HCT116 (cell line): ENCODE results near the gene PDP2. TPM values are rescaled to one million over a fixed set of nuclear protein-coding genes. Genes with fewer than 3 reads are reported as not detected.

Source experiments
- ATAC-seq: fragments of 200-7000 bp; cut with Tn5 transposase; 2 replicates; pipeline ENCODE4 v1.9.1; 2020; ENCODE audit warnings: mild to moderate bottlenecking, moderate library complexity
- BruUV-seq: library from RNA; stranded (reverse); fragments of 400-500 nt; replicated peaks from 2 replicates; lab custom pipeline; 2021; lab: Mats Ljungman, UMichigan
- CTCF ChIA-PET: fragments of 300-600 bp; sonication (Branson Sonifier 250); formaldehyde crosslinking; loops from one replicate; lab custom pipeline; 2021; ENCODE audit warnings: antibody characterized with exemption; lab: Charles Lee
- POLR2A ChIA-PET: fragments of 300-600, 350-600 bp; sonication (Branson Sonifier 250); formaldehyde crosslinking; loops from one replicate; lab custom pipeline; 2021; ENCODE audit warnings: antibody characterized with exemption; lab: Charles Lee
- RAD21 ChIA-PET, 2 experiments: fragments of 300-600 bp; sonication (Branson Sonifier 250); formaldehyde crosslinking; loops; one replicate each; lab custom pipeline; 2023; ENCODE audit warnings: low total read pairs in 2 of 2; ENCODE audit not compliant: uncharacterized antibody in 2 of 2, unreplicated experiment in 2 of 2, low non-redundant PET in 1 of 2; lab: Charles Lee
- DNase-seq: peaks from one replicate; pipeline ENCODE4 v3.0.0-alpha.2; 2010; ENCODE audit warnings: low read depth, low spot score
- H2AFZ ChIP-seq: fragments of 200-600 bp; shearing (Covaris generic), sonication (generic); 2 replicates; pipeline ENCODE4 v1.6.1; 2017; ENCODE audit warnings: low read depth, mixed run types, mixed read lengths, antibody characterized with exemption, low read length; ENCODE audit not compliant: poor library complexity, severe bottlenecking
- H3K27ac ChIP-seq: 2 replicates; pipeline ENCODE4 v1.5.1; 2012; ENCODE audit warnings: low read depth, low read length
- H3K27me3 ChIP-seq: fragments of 200-600 bp; sonication (generic); 2 replicates; pipeline ENCODE4 v1.6.1; 2016; ENCODE audit warnings: mixed run types, low read length, mixed read lengths; ENCODE audit not compliant: insufficient read depth
- H3K36me3 ChIP-seq, 2 experiments: fragments of 200-500 bp in 1 of 2; fragments of 200-600 bp in 1 of 2; sonication (Bioruptor generic) in 1 of 2; sonication (generic) in 1 of 2; 2 replicates each; pipeline versions ENCODE4 v1.5.1 to v1.6.1; 2014 to 2016; ENCODE audit warnings: low read length in 2 of 2, inconsistent platforms in 1 of 2, mixed read lengths in 1 of 2, mixed run types in 1 of 2; ENCODE audit not compliant: insufficient read depth in 2 of 2, control insufficient read depth in 1 of 2
- H3K4me1 ChIP-seq, 2 experiments: fragments of 200-600 bp in 1 of 2; sonication (generic) in 1 of 2; 2 replicates each; pipeline versions ENCODE4 v1.5.1 to v1.6.1; 2012 to 2017; ENCODE audit warnings: low read length in 2 of 2, inconsistent platforms in 1 of 2, mild to moderate bottlenecking in 1 of 2, mixed read lengths in 1 of 2, mixed run types in 1 of 2, moderate library complexity in 1 of 2; ENCODE audit not compliant: insufficient read depth in 2 of 2, control insufficient read depth in 1 of 2
- H3K4me2 ChIP-seq: fragments of 200-600 bp; sonication (generic); 2 replicates; pipeline ENCODE4 v1.6.1; 2017; ENCODE audit warnings: mixed run types, low read length, mixed read lengths
- H3K4me3 ChIP-seq, 2 experiments: fragments of 200-600 bp in 1 of 2; sonication (generic) in 1 of 2; replicated peaks in 1 of 2; 2 replicates each; pipeline ENCODE4 v1.5.1; 2011 to 2016; ENCODE audit warnings: low read length in 2 of 2, control low read depth in 1 of 2, low read depth in 1 of 2, mild to moderate bottlenecking in 1 of 2, mixed read lengths in 1 of 2, mixed run types in 1 of 2
- H3K79me2 ChIP-seq: fragments of 200-600 bp; sonication (generic); 2 replicates; pipeline ENCODE4 v1.6.1; 2017; ENCODE audit warnings: mild to moderate bottlenecking, mixed run types, low read length, moderate library complexity, mixed read lengths; ENCODE audit not compliant: insufficient read depth
- H3K9ac ChIP-seq: fragments of 200-600 bp; sonication (generic); 2 replicates; pipeline ENCODE4 v1.6.1; 2016; ENCODE audit warnings: low read length, mixed read lengths
- H3K9me2 ChIP-seq: fragments of 200-600 bp; sonication (generic), shearing (Covaris generic); 2 replicates; pipeline ENCODE4 v1.6.1; 2017; ENCODE audit warnings: mixed run types, mild to moderate bottlenecking, moderate library complexity; ENCODE audit not compliant: insufficient read depth
- H3K9me3 ChIP-seq, 2 experiments: fragments of 200-500 bp in 1 of 2; fragments of 200-600 bp in 1 of 2; sonication (Bioruptor generic) in 1 of 2; sonication (generic) in 1 of 2; 2 replicates each; pipeline ENCODE4 v1.6.1; 2014 to 2017; ENCODE audit warnings: low read length in 2 of 2, mixed read lengths in 2 of 2, inconsistent platforms in 1 of 2, low read depth in 1 of 2, mild to moderate bottlenecking in 1 of 2, mixed run types in 1 of 2, moderate library complexity in 1 of 2; ENCODE audit not compliant: control insufficient read depth in 1 of 2, insufficient read depth in 1 of 2
- H4K20me1 ChIP-seq: fragments of 200-600 bp; sonication (generic), shearing (Covaris generic); 2 replicates; pipeline ENCODE4 v1.6.1; 2017; ENCODE audit warnings: mixed run types, mild to moderate bottlenecking, moderate library complexity; ENCODE audit not compliant: insufficient read depth
- ATF3 ChIP-seq: IDR thresholded peaks from 2 replicates; pipeline ENCODE4 v1.6.1; 2012
- CTCF ChIP-seq, 3 experiments: fragments of 200-600 bp in 1 of 3; sonication (generic) in 1 of 3; IDR thresholded peaks in 2 of 3; conservative IDR thresholded peaks in 1 of 3; 2 replicates each; pipeline ENCODE4 v1.5.1; 2012 to 2017; ENCODE audit warnings: low read depth in 2 of 3, low read length in 2 of 3, antibody characterized with exemption in 1 of 3, borderline replicate concordance in 1 of 3, control low read depth in 1 of 3, mild to moderate bottlenecking in 1 of 3, mixed read lengths in 1 of 3, mixed run types in 1 of 3, moderate library complexity in 1 of 3; ENCODE audit not compliant: insufficient read depth in 1 of 3
- ELF1 ChIP-seq: IDR thresholded peaks from 2 replicates; pipeline ENCODE4 v1.6.1; 2012; ENCODE audit warnings: low read depth, borderline replicate concordance
- POLR2AphosphoS5 ChIP-seq: IDR thresholded peaks from 2 replicates; pipeline ENCODE4 v1.6.1; 2011; ENCODE audit warnings: mild to moderate bottlenecking, low read depth, low read length, moderate library complexity
- RAD21 ChIP-seq: IDR thresholded peaks from 2 replicates; pipeline ENCODE4 v1.6.1; 2012; ENCODE audit warnings: low read depth, mild to moderate bottlenecking
- REST ChIP-seq: IDR thresholded peaks from 2 replicates; pipeline ENCODE4 v1.6.1; 2012; ENCODE audit warnings: low read depth
- TCF7L2 ChIP-seq: IDR thresholded peaks from 2 replicates; pipeline ENCODE4 v1.7.0; 2011; ENCODE audit warnings: borderline replicate concordance, inconsistent platforms; ENCODE audit not compliant: insufficient read depth, insufficient read length; ENCODE audit errors: extremely low read depth
- YY1 ChIP-seq: IDR thresholded peaks from 2 replicates; pipeline ENCODE4 v1.6.1; 2011; ENCODE audit warnings: low read length, low read depth, moderate library complexity, mild to moderate bottlenecking; ENCODE audit not compliant: insufficient replicate concordance; ENCODE audit errors: extremely low read depth
- ZFX ChIP-seq: fragments of 450-650 bp; IDR thresholded peaks from 2 replicates; pipeline ENCODE4 v1.6.1; 2017
- intact Hi-C: fragments of 100-400 bp; cut with micrococcal nuclease; formaldehyde crosslinking; loops from 2 replicates; pipeline ENCODE4 v1.10.0; 2022
- total RNA-seq: library from RNA; stranded (reverse); gene quantifications from one replicate; pipeline ENCODE4 v1.2.1, GENCODE V29; 2021; ENCODE audit not compliant: unreplicated experiment

Gene PDP2
- total RNA-seq, 1 experiment from 2014 or later, result 19.9 TPM

- ATAC-seq (peak; percentile 93), DNase-seq (peak; percentile 45)
- Histone ChIP-seq H3K79me2 (no peaks in the 10 kb centered on the region), H2AFZ (no peak overlapping the region), H3K4me2 (no peak overlapping the region), H3K9ac (no peak overlapping the region), H3K27me3 (no peaks in the 10 kb centered on the region), H3K9me3 (no peaks in the 10 kb centered on the region), H3K4me1 (peaks cover 4 to 11% of the 10 kb centered on the region in 2 experiments; a peak in 3 of 4 replicates), H4K20me1 (no peaks in the 10 kb centered on the region), H3K4me3 (no peak overlapping the region), H3K27ac (no peak overlapping the region), H3K9me2 (no peaks in the 10 kb centered on the region), H3K36me3 (no peaks in the 10 kb centered on the region; a peak in 1 of 4 replicates)
- ChIA-PET POLR2A (no interaction called here), CTCF (interaction anchor here (0.6 to 2.4 kb wide), 18 partner anchors 8 to 553 kb away, joined by 3 to 32 read pairs (median 5); partner anchors contain the start of genes CDH16, CES3, ELMO3 and PDP2), RAD21 (interaction anchor here (1.0 to 1.3 kb wide), 2 partner anchors 33 kb away, joined by 5 to 6 read pairs; no protein-coding TSS in a partner anchor)
- intact Hi-C loops, result loop anchor here (1.0 to 10.0 kb wide), 4 partner anchors 33 to 210 kb away; partner anchors contain the start of gene PHAF1
- TF ChIP-seq CTCF (IDR thresholded peaks at IDR 0.05 in 2 of 3, conservative IDR thresholded peaks at IDR 0.05 in 1 of 3; ENCODE audit: borderline replicate concordance in 1 of 3, insufficient read depth in 1 of 3, low read depth in 2 of 3, low read length in 2 of 3), result peak; percentile 80 to 92 (median 89)
- no peak for TF ChIP-seq ATF3
- TF ChIP-seq RAD21, result peak; percentile 97
- BruUV-seq, result no TSS peak
Observed at GRCh38 chr16:66894948-66895688, 14.8 kb downstream of the PDP2 start.

- H3K9ac ChIP-seq, result no peak overlapping the region
- ChIA-PET POLR2A (no interaction called here), CTCF (interaction anchor here (0.6 to 2.4 kb wide), 19 partner anchors 8 to 552 kb away, joined by 3 to 32 read pairs (median 5); partner anchors contain the start of genes CDH16, CES3, ELMO3 and PDP2), RAD21 (interaction anchor here (1.0 to 1.3 kb wide), 2 partner anchors 33 kb away, joined by 5 to 6 read pairs; no protein-coding TSS in a partner anchor)
- H3K27me3 ChIP-seq, result no peaks in the 10 kb centered on the region
- DNase-seq (no peak), ATAC-seq (no peak)
- no TSS peak for BruUV-seq
- H3K9me2 ChIP-seq, result no peaks in the 10 kb centered on the region
- no peaks in the 10 kb centered on the region; a peak in 1 of 4 replicates for H3K36me3 ChIP-seq
- no peaks in the 10 kb centered on the region for H4K20me1 ChIP-seq
- intact Hi-C loops, result loop anchor here (1.0 to 10.0 kb wide), 4 partner anchors 33 to 209 kb away; partner anchors contain the start of gene PHAF1
- H3K27ac ChIP-seq, result no peak overlapping the region
- no peak overlapping the region for H3K4me2 ChIP-seq
- H3K79me2 ChIP-seq, result no peaks in the 10 kb centered on the region
- H3K4me3 ChIP-seq, result no peak overlapping the region
- H3K9me3 ChIP-seq, result no peaks in the 10 kb centered on the region
- H2AFZ ChIP-seq, result no peak overlapping the region
- H3K4me1 ChIP-seq, result peaks cover 7 to 12% of the 10 kb centered on the region in 2 experiments; a peak in 3 of 4 replicates
- no peak for TF ChIP-seq ZFX
- no peak for TF ChIP-seq ELF1
- no peak for TF ChIP-seq POLR2AphosphoS5
- TF ChIP-seq REST, result no peak
- TF ChIP-seq YY1, result no peak
- TF ChIP-seq TCF7L2, result no peak
Observed at GRCh38 chr16:66895689-66895979, 15.3 kb downstream of the PDP2 start.
